Measurements from ENCODE around the gene NELFE.
"Not testable (repeated sequence)": the region's sequence is repeated elsewhere in the genome, so short reads cannot be mapped to it uniquely, and the experiment has no call there.

NELFE gene

GRCh38 chr6:31908791-31909190, 50.0 kb downstream of the NELFE start:
- Histone ChIP-seq H3K36me3 (ENCODE audit: control insufficient read depth in 4 of 4, insufficient read depth in 4 of 4, low read length in 3 of 4) (no peaks in the 10 kb centered on the region), H3K27ac (ENCODE audit: insufficient read depth in 1 of 2, low read depth in 1 of 2, low read length in 2 of 2, poor library complexity in 1 of 2, severe bottlenecking in 2 of 2) (no peak overlapping the region), H3K27me3 (replicated peaks in 2 of 5; ENCODE audit: control insufficient read depth in 4 of 5, insufficient read depth in 5 of 5, low read length in 4 of 5) (no peaks in the 10 kb centered on the region), H3K4me1 (ENCODE audit: control extremely low read depth in 1 of 4, control insufficient read depth in 4 of 4, insufficient read depth in 4 of 4, low read length in 3 of 4) (peaks cover 0 to 15% (median 0%) of the 10 kb centered on the region in 4 experiments), H3K9me3 (ENCODE audit: control extremely low read depth in 1 of 5, control insufficient read depth in 4 of 5, insufficient read depth in 2 of 5, low read depth in 1 of 5, low read length in 4 of 5) (no peaks in the 10 kb centered on the region), H3K4me3 (ENCODE audit: control insufficient read depth in 1 of 7, extremely low read depth in 1 of 7, insufficient read depth in 4 of 7, low read depth in 2 of 7, low read length in 6 of 7) (no peak overlapping the region)
- 80% methylated on average over 1 of the region's 4 CpGs for WGBS (ENCODE audit: insufficient coverage)
- DNase-seq: no peak
- POLR2A ChIA-PET: interaction anchor here (0.6 kb wide), 1 partner anchor 11 kb away, joined by 3 read pairs; the partner anchor contains the start of gene EHMT2
- CTCF ChIA-PET: interaction anchor here (1.6 kb wide), 1 partner anchor 10 kb away, joined by 3 read pairs; no protein-coding TSS in a partner anchor

- CTCF ChIA-PET: interaction anchor here (1.4 kb wide), 1 partner anchor 16 kb away, joined by 4 read pairs; no protein-coding TSS in a partner anchor
- H3K27ac ChIP-seq (ENCODE audit: insufficient read depth in 1 of 2, low read depth in 1 of 2, low read length in 2 of 2, poor library complexity in 1 of 2, severe bottlenecking in 2 of 2); H3K9me3 ChIP-seq (ENCODE audit: control extremely low read depth in 1 of 5, control insufficient read depth in 4 of 5, insufficient read depth in 2 of 5, low read depth in 1 of 5, low read length in 4 of 5); H3K4me3 ChIP-seq (ENCODE audit: control insufficient read depth in 1 of 7, extremely low read depth in 1 of 7, insufficient read depth in 4 of 7, low read depth in 2 of 7, low read length in 6 of 7); H3K27me3 ChIP-seq (replicated peaks in 2 of 5; ENCODE audit: control insufficient read depth in 4 of 5, insufficient read depth in 5 of 5, low read length in 4 of 5); POLR2A ChIA-PET; DNase-seq; H3K36me3 ChIP-seq (ENCODE audit: control insufficient read depth in 4 of 4, insufficient read depth in 4 of 4, low read length in 3 of 4): not testable (repeated sequence)
- 100% methylated on average over 1 of the region's 5 CpGs for WGBS (ENCODE audit: insufficient coverage)
- H3K4me1 ChIP-seq (ENCODE audit: control extremely low read depth in 1 of 4, control insufficient read depth in 4 of 4, insufficient read depth in 4 of 4, low read length in 3 of 4): peaks cover 0 to 15% (median 0%) of the 10 kb centered on the region in 4 experiments
Measured at GRCh38 chr6:31908255-31908654, 50.5 kb downstream of the NELFE start.

GRCh38 chr6:31907158-31907813, 51.5 kb downstream of the NELFE start:
- Histone ChIP-seq H3K27ac (ENCODE audit: insufficient read depth in 1 of 2, low read depth in 1 of 2, low read length in 2 of 2, poor library complexity in 1 of 2, severe bottlenecking in 2 of 2) (no peak overlapping the region), H3K4me3 (ENCODE audit: control insufficient read depth in 1 of 7, extremely low read depth in 1 of 7, insufficient read depth in 4 of 7, low read depth in 2 of 7, low read length in 6 of 7) (no peak overlapping the region), H3K36me3 (ENCODE audit: control insufficient read depth in 4 of 4, insufficient read depth in 4 of 4, low read length in 3 of 4) (no peaks in the 10 kb centered on the region), H3K27me3 (replicated peaks in 2 of 5; ENCODE audit: control insufficient read depth in 4 of 5, insufficient read depth in 5 of 5, low read length in 4 of 5) (no peaks in the 10 kb centered on the region), H3K4me1 (ENCODE audit: control extremely low read depth in 1 of 4, control insufficient read depth in 4 of 4, insufficient read depth in 4 of 4, low read length in 3 of 4) (peaks cover 2 to 23% (median 8%) of the 10 kb centered on the region in 4 experiments), H3K9me3 (ENCODE audit: control extremely low read depth in 1 of 5, control insufficient read depth in 4 of 5, insufficient read depth in 2 of 5, low read depth in 1 of 5, low read length in 4 of 5) (no peaks in the 10 kb centered on the region)
- WGBS (ENCODE audit: insufficient coverage): 73% methylated on average over 3 of the region's 7 CpGs
- peak; percentile 38 to 73 (median 69) for DNase-seq
- POLR2A ChIA-PET: interaction anchor here (0.5 kb wide), 1 partner anchor 1361 kb away, joined by 3 read pairs; no protein-coding TSS in a partner anchor
- CTCF ChIA-PET: interaction anchor here (0.6 to 1.4 kb wide), 3 partner anchors 17 to 800 kb away, joined by 3 to 4 read pairs (median 4); no protein-coding TSS in a partner anchor

- POLR2A ChIA-PET; H3K9me3 ChIP-seq (ENCODE audit: control extremely low read depth in 1 of 5, control insufficient read depth in 4 of 5, insufficient read depth in 2 of 5, low read depth in 1 of 5, low read length in 4 of 5); H3K4me3 ChIP-seq (ENCODE audit: control insufficient read depth in 1 of 7, extremely low read depth in 1 of 7, insufficient read depth in 4 of 7, low read depth in 2 of 7, low read length in 6 of 7); H3K27me3 ChIP-seq (replicated peaks in 2 of 5; ENCODE audit: control insufficient read depth in 4 of 5, insufficient read depth in 5 of 5, low read length in 4 of 5); DNase-seq; H3K36me3 ChIP-seq (ENCODE audit: control insufficient read depth in 4 of 4, insufficient read depth in 4 of 4, low read length in 3 of 4); H3K27ac ChIP-seq (ENCODE audit: insufficient read depth in 1 of 2, low read depth in 1 of 2, low read length in 2 of 2, poor library complexity in 1 of 2, severe bottlenecking in 2 of 2): not testable (repeated sequence)
- CTCF ChIA-PET: interaction anchor here (0.7 to 1.9 kb wide), 3 partner anchors 16 to 29 kb away, joined by 3 to 5 read pairs (median 4); no protein-coding TSS in a partner anchor
- H3K4me1 ChIP-seq (ENCODE audit: control extremely low read depth in 1 of 4, control insufficient read depth in 4 of 4, insufficient read depth in 4 of 4, low read length in 3 of 4): peaks cover 2 to 24% (median 9%) of the 10 kb centered on the region in 4 experiments
- 94% methylated on average over 6 of the region's 8 CpGs for WGBS (ENCODE audit: insufficient coverage)
Measured at GRCh38 chr6:31906727-31907126, 52.0 kb downstream of the NELFE start.

GRCh38 chr6:31906122-31906521, 52.6 kb downstream of the NELFE start:
- ChIA-PET CTCF (interaction anchor here (1.9 kb wide), 1 partner anchor 17 kb away, joined by 5 read pairs; no protein-coding TSS in a partner anchor), POLR2A (no interaction called here)
- DNase-seq: no peak
- H3K27me3 ChIP-seq (replicated peaks in 2 of 5; ENCODE audit: control insufficient read depth in 4 of 5, insufficient read depth in 5 of 5, low read length in 4 of 5): no peaks in the 10 kb centered on the region
- no peak overlapping the region for H3K4me3 ChIP-seq (ENCODE audit: control insufficient read depth in 1 of 7, extremely low read depth in 1 of 7, insufficient read depth in 4 of 7, low read depth in 2 of 7, low read length in 6 of 7)
- H3K36me3 ChIP-seq (ENCODE audit: control insufficient read depth in 4 of 4, insufficient read depth in 4 of 4, low read length in 3 of 4): peaks cover 0 to under 1% (median 0%) of the 10 kb centered on the region in 4 experiments
- H3K27ac ChIP-seq (ENCODE audit: insufficient read depth in 1 of 2, low read depth in 1 of 2, low read length in 2 of 2, poor library complexity in 1 of 2, severe bottlenecking in 2 of 2): no peak overlapping the region
- peaks cover 2 to 27% (median 12%) of the 10 kb centered on the region in 4 experiments for H3K4me1 ChIP-seq (ENCODE audit: control extremely low read depth in 1 of 4, control insufficient read depth in 4 of 4, insufficient read depth in 4 of 4, low read length in 3 of 4)
- 66% methylated on average over 2 of the region's 4 CpGs for WGBS (ENCODE audit: insufficient coverage)
- no peaks in the 10 kb centered on the region for H3K9me3 ChIP-seq (ENCODE audit: control extremely low read depth in 1 of 5, control insufficient read depth in 4 of 5, insufficient read depth in 2 of 5, low read depth in 1 of 5, low read length in 4 of 5)

GRCh38 chr6:31905041-31905440, 53.7 kb downstream of the NELFE start:
- no CpG with 5 or more reads among the region's 1 CpG for WGBS (ENCODE audit: insufficient coverage)
- Histone ChIP-seq H3K27me3 (replicated peaks in 2 of 5; ENCODE audit: control insufficient read depth in 4 of 5, insufficient read depth in 5 of 5, low read length in 4 of 5) (no peaks in the 10 kb centered on the region), H3K4me1 (ENCODE audit: control extremely low read depth in 1 of 4, control insufficient read depth in 4 of 4, insufficient read depth in 4 of 4, low read length in 3 of 4) (peaks cover 2 to 31% (median 18%) of the 10 kb centered on the region in 4 experiments), H3K36me3 (ENCODE audit: control insufficient read depth in 4 of 4, insufficient read depth in 4 of 4, low read length in 3 of 4) (peaks cover 0 to 4% (median 0%) of the 10 kb centered on the region in 4 experiments), H3K9me3 (ENCODE audit: control extremely low read depth in 1 of 5, control insufficient read depth in 4 of 5, insufficient read depth in 2 of 5, low read depth in 1 of 5, low read length in 4 of 5) (no peaks in the 10 kb centered on the region), H3K4me3 (ENCODE audit: control insufficient read depth in 1 of 7, extremely low read depth in 1 of 7, insufficient read depth in 4 of 7, low read depth in 2 of 7, low read length in 6 of 7) (no peak overlapping the region), H3K27ac (ENCODE audit: insufficient read depth in 1 of 2, low read depth in 1 of 2, low read length in 2 of 2, poor library complexity in 1 of 2, severe bottlenecking in 2 of 2) (no peak overlapping the region)
- ChIA-PET CTCF (interaction anchor here (1.0 to 3.0 kb wide), 3 partner anchors 16 to 47 kb away, joined by 4 to 12 read pairs (median 5); no protein-coding TSS in a partner anchor), POLR2A (no interaction called here)
- no peak for DNase-seq

- ChIA-PET CTCF (interaction anchor here (2.2 to 3.0 kb wide), 2 partner anchors 16 to 17 kb away, joined by 8 to 12 read pairs; no protein-coding TSS in a partner anchor), POLR2A (no interaction called here)
- 100% methylated on average over 1 of the region's 3 CpGs for WGBS (ENCODE audit: insufficient coverage)
Measured at GRCh38 chr6:31903957-31904356, 54.8 kb downstream of the NELFE start.

More at GRCh38 chr6:31903957-31904356, 54.8 kb downstream of the NELFE start:
- Histone ChIP-seq H3K27me3 (replicated peaks in 2 of 5; ENCODE audit: control insufficient read depth in 4 of 5, insufficient read depth in 5 of 5, low read length in 4 of 5) (no peaks in the 10 kb centered on the region), H3K27ac (ENCODE audit: insufficient read depth in 1 of 2, low read depth in 1 of 2, low read length in 2 of 2, poor library complexity in 1 of 2, severe bottlenecking in 2 of 2) (no peak overlapping the region), H3K4me1 (ENCODE audit: control extremely low read depth in 1 of 4, control insufficient read depth in 4 of 4, insufficient read depth in 4 of 4, low read length in 3 of 4) (peaks cover 2 to 42% (median 22%) of the 10 kb centered on the region in 4 experiments), H3K9me3 (ENCODE audit: control extremely low read depth in 1 of 5, control insufficient read depth in 4 of 5, insufficient read depth in 2 of 5, low read depth in 1 of 5, low read length in 4 of 5) (no peaks in the 10 kb centered on the region), H3K36me3 (ENCODE audit: control insufficient read depth in 4 of 4, insufficient read depth in 4 of 4, low read length in 3 of 4) (peaks cover 0 to 4% (median 0%) of the 10 kb centered on the region in 4 experiments), H3K4me3 (ENCODE audit: control insufficient read depth in 1 of 7, extremely low read depth in 1 of 7, insufficient read depth in 4 of 7, low read depth in 2 of 7, low read length in 6 of 7) (no peak overlapping the region)
- no peak for DNase-seq

Data from common myeloid progenitor, CD34-positive (primary cell).